Stimulated activated naive CD4-positive, alpha-beta T cell (primary cell): ENCODE data around the gene IGSF3.
A peak's percentile ranks its signal among the peaks of the same experiment; 100 is the strongest.

Source experiments
- DNase-seq, 6 experiments: peaks; one replicate each; lab custom pipeline; 2025; lab: John Stamatoyannopoulos, UW

Gene IGSF3

GRCh38 chr1:116686175-116686574 is 18.6 kb upstream of the IGSF3 start:
- DNase-seq, result no peak

DNA sequence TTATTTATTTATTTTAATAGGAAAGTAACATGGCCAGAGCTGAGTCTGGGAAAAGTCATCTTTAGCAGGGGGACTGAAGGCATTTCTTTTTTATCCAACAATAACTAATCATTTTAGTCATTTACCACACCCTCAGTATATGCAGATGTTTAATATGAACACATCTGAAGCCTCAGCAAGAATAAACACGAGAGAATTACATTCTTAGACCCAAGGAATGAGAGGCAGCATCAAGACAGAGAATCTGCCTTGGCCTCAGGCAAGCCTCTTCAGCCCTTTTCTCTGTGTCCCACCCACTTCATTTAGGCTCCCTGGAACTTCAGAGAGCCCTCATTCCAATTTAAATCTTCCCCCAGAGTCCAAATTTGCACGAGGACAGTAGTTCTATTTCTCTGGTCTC is 17.0 kb upstream of the IGSF3 start:
- no peak for DNase-seq

DNA sequence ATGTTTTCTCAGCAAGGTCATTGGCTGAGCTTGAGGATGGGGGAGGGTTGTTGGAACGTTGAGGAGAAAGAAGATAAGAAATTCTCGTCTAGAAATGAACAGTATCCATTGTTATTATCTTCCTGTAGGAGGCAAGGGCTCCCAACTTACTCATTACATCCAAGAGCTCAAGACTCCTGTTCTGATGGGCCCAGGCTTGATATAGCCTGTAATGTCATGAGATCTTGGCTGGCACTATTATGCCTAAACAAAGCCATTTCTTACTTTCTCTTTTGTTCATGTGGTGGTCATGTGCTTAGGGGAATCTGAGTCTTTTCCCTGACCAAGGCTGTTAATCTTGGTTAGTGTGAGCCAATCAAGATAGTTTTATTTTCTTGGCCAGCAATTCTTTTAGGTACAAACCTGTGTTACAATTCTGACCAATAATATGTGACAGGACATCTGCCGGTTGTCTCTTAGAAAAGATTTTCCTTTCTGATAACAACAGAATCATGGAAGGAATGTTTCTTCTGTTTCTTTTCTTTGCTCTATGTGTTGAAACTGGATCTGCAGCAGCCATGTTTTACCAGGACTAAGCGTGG is 15.2 kb upstream of the IGSF3 start:
- DNase-seq, result no peak

GRCh38 chr1:116681343-116681899 is 13.9 kb upstream of the IGSF3 start:
- DNase-seq, result no peak

- no peak for DNase-seq
These were observed 13.2 kb upstream of the IGSF3 start for GRCh38 chr1:116680752-116681151.

DNA sequence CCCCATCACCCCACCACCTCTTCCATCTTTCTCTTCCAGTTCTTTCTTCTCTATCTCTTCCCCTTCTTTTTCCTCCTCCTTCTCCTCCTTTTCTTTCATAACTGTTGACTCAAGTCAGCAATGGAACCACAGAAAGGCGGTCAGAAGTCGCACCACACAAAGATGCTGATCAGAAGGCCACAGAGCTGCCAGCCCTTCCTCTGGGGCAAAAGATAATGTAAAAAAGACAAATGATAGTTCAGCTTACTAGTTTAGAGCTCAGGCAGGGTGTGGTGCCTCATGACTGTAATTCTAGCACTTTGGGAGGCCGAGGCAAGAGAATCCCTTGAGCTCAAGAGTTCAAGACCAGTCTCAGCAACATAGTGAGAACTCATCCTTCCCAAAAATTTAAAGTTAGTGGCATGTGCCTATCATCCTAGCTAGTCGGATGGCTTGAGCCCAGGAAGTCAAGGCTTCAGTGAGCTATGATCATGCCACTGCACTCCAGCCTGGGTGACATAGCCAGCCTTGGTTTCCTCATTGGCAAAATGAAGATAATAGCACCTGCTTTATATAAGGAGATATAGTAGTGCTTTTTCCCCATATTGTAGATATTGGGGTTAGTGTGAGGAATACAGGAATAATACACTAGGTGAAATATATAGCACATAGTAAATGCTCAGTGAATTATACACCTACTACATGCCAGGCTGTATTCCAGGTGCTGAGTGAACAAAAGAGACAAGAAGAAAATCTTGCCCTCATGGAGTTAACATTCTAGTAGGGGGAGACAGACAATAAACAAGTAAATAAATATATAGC is 12.5 kb upstream of the IGSF3 start:
- no peak for DNase-seq

- DNase-seq, result no peak
These were observed 11.7 kb upstream of the IGSF3 start for GRCh38 chr1:116679091-116679827.

DNA sequence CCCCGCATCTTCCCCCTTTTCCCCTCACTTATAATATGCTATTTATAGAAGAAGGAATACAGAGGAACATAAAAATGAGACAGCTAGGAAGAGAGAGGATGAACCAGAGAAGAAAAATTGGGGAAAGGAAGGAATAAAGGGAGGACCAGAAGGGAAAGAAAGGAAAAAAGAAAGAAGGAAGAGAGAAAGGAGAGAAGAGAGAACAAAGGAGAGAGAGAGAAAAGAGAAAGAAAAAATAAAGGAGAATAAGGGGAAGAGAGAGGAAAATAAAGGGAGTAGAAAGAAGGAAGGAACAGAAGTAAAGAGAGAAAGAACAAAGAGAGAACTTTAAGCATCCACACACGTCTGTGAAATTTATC is 11.2 kb upstream of the IGSF3 start:
- DNase-seq, result no peak

GRCh38 chr1:116677474-116678062 is 10.0 kb upstream of the IGSF3 start:
- no peak for DNase-seq

GRCh38 chr1:116676291-116676690 is 8.8 kb upstream of the IGSF3 start:
- no peak for DNase-seq

GRCh38 chr1:116674751-116675150 is 7.2 kb upstream of the IGSF3 start:
- no peak for DNase-seq

DNA sequence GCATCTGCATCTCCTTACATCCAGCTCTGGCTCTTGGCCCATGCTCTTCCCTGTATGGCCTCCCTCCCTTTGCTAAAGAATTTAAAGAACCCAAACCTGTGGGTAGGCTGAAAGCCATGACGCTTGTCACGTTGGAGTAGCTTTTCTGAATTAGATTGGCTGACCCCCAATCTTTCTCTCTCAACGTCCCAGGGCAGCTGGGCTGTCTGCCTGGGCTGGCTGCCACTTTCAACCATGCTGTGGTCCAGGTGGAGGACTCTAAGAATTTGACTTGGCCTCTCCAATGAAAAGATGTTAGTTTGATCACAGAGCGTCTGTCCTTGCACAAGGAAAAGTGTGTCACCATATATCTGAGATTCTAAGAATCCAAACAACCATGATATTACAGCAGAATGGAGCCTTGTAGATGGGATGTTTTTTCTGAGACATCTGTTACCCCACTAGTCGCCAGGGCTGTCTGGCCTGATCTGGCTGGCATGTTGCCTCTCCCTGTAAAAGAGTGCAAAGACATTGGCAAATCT is 6.5 kb upstream of the IGSF3 start:
- DNase-seq, result no peak

GRCh38 chr1:116671912-116672311 is 4.4 kb upstream of the IGSF3 start:
- DNase-seq, result no peak

DNA sequence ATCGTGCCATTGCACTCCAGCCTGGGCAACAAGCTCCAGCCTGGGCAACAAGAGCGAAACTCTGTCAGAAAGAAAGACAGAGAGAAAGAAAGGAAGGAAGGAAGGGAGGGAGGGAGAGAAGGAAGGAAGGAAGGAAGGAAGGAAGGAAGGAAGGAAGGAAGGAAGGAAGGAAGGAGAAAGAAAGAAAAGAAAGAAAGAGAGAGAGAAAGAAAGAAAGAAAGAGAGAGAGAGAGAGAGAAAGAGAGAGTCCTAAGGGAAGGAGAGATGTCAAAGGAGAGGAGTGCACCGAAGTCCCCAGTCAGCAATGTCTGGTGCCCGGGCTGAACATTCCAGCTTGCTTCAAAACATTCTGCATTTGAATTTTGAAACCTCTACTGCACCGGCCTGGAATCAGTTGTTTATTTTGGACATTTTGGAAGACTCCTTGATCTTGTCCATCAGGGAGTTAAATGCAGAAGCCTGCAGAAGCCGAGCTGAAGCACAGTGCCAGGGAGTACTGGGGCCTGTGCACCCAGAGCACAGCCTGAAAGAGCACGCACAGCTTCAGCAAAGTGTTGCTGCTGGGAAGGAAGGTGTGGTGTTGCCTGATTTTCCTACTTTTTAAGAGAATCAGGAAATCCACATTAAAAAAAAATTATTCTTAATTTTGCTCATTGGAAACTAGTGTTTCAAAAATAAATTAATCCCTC is 3.7 kb upstream of the IGSF3 start:
- DNase-seq, result no peak

DNA sequence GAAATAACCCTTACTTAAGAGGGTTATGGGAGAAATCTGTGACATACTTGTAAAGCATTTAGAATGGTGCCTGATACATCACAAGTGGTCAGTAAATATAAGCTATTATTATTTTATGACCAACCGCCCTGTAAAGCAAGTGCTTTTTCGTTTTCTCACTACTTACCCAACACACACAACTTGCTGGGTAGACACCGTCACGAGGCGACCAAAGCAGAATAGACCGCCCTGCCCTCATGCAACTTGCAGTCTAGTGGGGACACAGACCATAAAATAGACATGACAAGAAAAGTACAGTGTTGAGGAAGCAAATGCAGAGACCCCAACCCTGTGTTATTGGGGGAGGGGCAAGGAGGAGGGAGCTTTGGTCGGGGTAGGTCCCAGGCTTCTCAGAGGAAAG is 744 bp upstream of the IGSF3 start:
- DNase-seq, result no peak

GRCh38 chr1:116667078-116667574 is 407 bp downstream of the IGSF3 start:
- peak in 1 of 6 experiments; percentile 9 for DNase-seq

- DNase-seq, result peak in 1 of 6 experiments; percentile 4
These were observed 1.1 kb downstream of the IGSF3 start for GRCh38 chr1:116666187-116667077.

- no peak for DNase-seq
These were observed 2.6 kb downstream of the IGSF3 start for GRCh38 chr1:116664978-116665371.

DNA sequence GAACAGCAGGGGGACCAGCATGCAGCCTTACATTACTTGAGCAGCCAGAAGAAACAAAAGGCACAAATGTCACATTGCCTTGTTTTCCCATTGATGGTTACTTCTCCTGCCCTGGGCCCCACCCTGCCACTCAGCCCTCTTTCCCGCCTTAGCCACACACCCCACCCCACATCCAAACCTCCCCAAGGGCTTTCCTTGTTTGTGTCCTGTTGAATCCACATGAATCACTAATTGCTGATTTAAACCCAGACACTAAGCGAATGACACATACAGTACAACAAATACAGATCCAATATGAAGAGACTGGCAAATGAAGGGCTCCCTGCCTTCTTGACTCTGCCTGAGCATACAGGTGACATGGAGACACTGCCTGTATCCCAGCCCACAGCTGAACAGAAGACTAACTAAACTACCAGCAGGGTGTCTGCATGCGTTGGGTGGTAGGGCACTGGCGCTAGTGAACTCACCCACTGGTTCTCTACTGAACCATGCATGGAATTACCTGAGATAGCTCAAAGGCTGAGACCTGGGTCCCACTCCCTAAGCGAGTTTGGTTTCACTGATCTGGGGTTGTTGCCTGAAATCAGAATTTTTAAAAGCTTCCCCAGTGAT is 3.1 kb downstream of the IGSF3 start:
- no peak for DNase-seq

- no peak for DNase-seq
These were observed 3.7 kb downstream of the IGSF3 start for GRCh38 chr1:116663821-116664220.
